GM19324 (cell line): ENCODE data around the gene ZNF442.
"Not testable (repeated sequence)": the region's sequence is repeated elsewhere in the genome, so short reads cannot be mapped to it uniquely, and the experiment has no call there.

ENCODE experiments used
- ATAC-seq: cut with Tn5 transposase; IDR thresholded peaks from one replicate; pipeline ENCODE4 v1.9.1; 2021; ENCODE audit warnings: mild to moderate bottlenecking, moderate library complexity; ENCODE audit not compliant: unreplicated experiment, low FRiP score

Gene ZNF442

DNA sequence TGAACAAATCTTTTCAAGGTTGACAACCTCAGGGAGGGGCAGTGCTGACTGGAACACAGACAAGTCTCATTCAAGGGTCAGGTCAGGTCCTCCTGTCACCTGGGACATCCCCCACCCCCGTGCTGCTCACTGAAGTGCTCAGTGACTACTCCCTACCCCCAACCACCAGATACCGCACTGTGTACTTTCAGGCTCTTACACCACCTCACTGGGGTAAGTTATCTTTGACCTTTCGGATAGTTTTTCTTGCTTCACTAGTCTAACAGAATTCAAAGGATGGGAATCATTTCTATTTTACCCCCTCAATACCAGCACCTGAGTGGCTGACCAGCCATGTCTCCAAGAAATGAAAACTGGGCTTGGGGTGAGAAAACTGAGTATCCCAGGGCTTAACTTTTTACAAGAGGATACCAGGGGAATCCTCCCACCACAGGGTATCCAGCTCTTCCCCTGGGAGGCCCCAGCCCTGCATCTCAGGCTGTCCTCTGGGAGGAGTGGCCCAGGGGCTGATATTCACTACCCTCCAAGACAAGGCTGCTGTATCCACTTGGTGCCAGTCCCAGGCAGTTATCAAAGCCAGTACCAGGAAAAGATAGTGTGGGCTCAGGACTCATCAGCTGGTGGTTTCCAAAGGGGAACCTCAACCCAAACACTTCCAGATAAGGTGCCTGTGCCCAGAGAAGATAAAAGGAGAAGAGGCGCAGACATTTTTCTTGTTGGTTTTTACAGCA lies 34.1 kb downstream of the ZNF442 start:
- ATAC-seq, result no peak

DNA sequence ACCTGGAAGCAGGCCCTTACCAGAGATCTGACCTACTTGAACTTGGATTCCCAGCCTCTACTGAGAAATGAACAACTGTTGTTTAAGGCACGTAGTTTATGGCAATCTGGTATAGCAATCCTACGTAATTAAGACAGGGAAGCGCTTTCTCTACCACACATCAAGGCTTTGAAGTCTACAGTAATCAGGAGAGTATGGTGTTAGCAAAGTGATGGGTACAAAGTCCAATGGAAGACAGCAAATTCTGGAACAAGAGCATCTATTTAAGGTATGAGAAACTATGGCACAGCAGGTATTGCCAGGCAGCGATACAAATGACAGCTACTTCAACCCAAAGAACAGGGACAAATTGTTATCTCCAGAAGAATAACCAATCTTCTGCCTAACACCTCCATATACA lies 35.1 kb downstream of the ZNF442 start:
- no peak for ATAC-seq

DNA sequence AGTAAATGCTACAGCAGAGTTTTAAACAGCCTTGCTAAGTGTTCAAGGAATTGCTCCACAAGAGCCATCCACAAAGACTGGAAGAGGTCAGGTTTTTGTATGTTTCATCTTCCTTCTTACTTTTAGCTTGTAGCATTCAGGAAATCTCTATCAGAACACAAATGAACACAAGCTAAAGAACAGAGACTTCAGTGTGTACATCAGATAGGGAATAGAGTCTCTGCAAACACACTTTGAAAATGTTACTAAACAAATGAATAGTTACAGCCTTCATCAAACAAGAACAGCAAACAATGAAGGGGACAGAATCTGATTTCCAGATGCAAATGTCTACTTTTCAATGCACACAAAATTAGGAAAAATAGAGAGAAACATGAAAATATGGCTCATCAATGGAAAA lies 39.8 kb downstream of the ZNF442 start:
- no peak for ATAC-seq

DNA sequence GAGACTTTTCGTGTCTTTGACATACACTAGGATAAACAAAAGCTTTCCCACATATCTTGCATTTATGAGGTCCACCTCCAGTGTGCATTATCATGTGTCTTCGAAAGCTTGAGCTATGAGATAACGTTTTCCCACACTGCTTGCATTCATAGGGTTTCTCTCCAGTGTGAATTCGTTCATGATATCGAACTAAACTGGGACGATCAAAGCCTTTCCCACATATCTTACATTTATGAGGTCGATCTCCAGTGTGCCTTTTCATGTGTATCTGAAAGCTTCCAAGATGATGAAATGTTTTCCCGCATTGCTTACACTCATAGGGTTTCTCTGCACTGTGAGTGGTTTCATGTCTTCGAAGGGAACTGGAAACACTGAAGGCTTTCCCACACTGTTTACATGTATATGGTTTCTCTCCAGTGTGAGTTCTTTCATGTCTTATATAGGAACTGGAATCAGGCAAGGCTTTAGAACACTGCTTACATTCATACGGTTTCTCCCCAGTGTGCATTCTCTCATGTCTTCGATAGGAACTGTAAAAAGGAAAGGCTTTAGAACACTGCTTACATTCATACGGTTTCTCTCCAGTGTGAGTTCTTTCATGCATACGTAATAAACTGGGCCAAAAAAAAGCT lies 46.6 kb downstream of the ZNF442 start:
- no peak for ATAC-seq

- no peak for ATAC-seq
These were observed 50.9 kb downstream of the ZNF442 start for GRCh38 chr19:12314553-12314952.

GRCh38 chr19:12308891-12309290 lies 56.6 kb downstream of the ZNF442 start:
- ATAC-seq, result not testable (repeated sequence)
